Activated T-helper 1 cell treated with anti-CD3 and anti-CD28 coated beads, Interleukin-12 subunit alpha, Interleukin-12 subunit beta, Interleukin-2, Interleukin-4 antibody, amounts not matched to agents 30 ng/mL and 10 ng/mL and 1 ng/mL, durations not matched to agents 14 hours and 24 hours and 36 hours (primary cell): Measurements from ENCODE around the gene SSR1. TPM values are rescaled to one million over a fixed set of nuclear protein-coding genes. Genes with fewer than 3 reads are reported as not detected.

Source experiments
- total RNA-seq: library from RNA; stranded (reverse); gene quantifications from 2 replicates; pipeline ENCODE4 v1.2.3, GENCODE V29; 2022

The SSR1 gene
- total RNA-seq, 1 donor from 2014 or later = 160 TPM

Other genes with a start within 250 kb of the SSR1 start
- 12.3 and 12.7 TPM in 2 replicates for gene RREB1, start 205.2 kb downstream of the SSR1 start, total RNA-seq
- 0.13 and 0.20 TPM in 2 replicates for gene CAGE1, start 76.5 kb upstream of the SSR1 start, total RNA-seq
- 61.4 and 67.2 TPM in 2 replicates for gene RIOK1, start 76.6 kb upstream of the SSR1 start, total RNA-seq
- not detected in 2 replicates for gene DSP, start 228.5 kb upstream of the SSR1 start, total RNA-seq